ENCODE measurements around the gene BLM. TPM values are rescaled to one million over a fixed set of nuclear protein-coding genes. Genes with fewer than 3 reads are reported as not detected.

BLM gene
- total RNA-seq, 2 donors from 2014 or later, result 19.3 to 26.7 TPM

DNA sequence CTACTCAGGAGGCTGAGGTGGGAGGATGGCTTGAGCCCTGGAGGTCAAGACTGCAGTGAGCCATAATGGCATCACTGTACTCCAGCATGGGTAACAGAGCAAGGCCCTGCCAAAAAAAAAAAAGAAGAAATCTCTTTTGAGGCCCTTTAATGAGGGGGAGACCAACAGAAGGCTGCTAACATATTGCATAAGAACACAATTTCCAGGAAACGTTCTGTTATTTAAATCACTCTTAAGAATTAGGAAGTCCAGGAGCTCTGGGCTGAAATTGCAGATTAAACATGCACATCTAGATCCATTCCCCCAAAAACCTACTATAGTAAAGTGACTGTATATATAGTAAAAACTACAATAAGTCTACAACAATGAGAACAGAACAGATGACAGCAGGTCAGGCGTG lies 16.1 kb upstream of the BLM start:
- no peaks in the 10 kb centered on the region for H3K36me3 ChIP-seq
- H3K9me3 ChIP-seq, result peaks cover 0 to 12% of the 10 kb centered on the region in 2 donors
- no peak overlapping the region for H3K27ac ChIP-seq
- TF ChIP-seq, protein P1, sequence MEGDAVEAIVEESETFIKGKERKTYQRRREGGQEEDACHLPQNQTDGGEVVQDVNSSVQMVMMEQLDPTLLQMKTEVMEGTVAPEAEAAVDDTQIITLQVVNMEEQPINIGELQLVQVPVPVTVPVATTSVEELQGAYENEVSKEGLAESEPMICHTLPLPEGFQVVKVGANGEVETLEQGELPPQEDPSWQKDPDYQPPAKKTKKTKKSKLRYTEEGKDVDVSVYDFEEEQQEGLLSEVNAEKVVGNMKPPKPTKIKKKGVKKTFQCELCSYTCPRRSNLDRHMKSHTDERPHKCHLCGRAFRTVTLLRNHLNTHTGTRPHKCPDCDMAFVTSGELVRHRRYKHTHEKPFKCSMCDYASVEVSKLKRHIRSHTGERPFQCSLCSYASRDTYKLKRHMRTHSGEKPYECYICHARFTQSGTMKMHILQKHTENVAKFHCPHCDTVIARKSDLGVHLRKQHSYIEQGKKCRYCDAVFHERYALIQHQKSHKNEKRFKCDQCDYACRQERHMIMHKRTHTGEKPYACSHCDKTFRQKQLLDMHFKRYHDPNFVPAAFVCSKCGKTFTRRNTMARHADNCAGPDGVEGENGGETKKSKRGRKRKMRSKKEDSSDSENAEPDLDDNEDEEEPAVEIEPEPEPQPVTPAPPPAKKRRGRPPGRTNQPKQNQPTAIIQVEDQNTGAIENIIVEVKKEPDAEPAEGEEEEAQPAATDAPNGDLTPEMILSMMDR (IDR thresholded peaks at IDR 0.05), result no peak
- no peak overlapping the region for H3K4me3 ChIP-seq
- no peaks in the 10 kb centered on the region for H3K4me1 ChIP-seq
- DNase-seq (ENCODE audit: low spot score), result no peak
- H3K27me3 ChIP-seq, result no peaks in the 10 kb centered on the region

DNA sequence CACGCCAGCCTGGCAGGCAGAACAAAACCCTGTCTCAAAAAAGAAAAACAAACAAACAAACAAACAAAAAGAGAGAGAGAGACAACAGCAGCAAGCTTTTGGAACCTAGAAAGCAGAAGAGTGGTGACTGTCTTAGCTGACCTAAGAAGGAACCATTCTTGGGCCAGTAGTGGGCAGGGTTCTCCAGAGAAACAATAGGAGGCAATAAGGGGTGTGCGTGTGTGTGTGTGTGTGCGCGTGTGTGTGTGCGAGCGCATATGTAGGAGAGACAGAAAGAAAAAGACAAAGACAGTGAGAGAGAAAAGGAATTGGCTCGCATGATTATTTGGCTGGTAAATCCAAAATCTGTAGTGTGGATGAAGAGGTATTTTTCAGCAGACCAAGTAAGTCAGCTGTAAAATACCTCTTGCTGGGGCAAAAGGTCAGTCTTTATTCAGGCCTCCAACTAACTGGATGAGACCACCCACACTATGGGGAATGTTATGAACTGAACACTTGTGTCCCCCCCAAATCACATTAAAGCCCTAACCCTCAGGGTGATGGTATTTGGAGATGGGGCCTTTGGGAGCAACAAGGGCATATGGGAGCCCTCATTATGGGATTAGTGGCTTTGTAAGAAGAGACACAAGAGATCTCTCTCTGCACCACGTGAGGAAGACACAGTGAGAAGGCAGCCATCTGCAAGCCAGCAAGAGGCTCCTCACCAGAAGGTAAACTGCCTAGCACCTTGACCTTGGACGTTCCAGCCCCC lies 15.1 kb upstream of the BLM start:
- Histone ChIP-seq H3K27me3 (no peaks in the 10 kb centered on the region), H3K4me3 (no peak overlapping the region), H3K36me3 (no peaks in the 10 kb centered on the region), H3K4me1 (peaks cover 0 to 5% of the 10 kb centered on the region in 2 donors), H3K27ac (no peak overlapping the region), H3K9me3 (peaks cover 0 to 12% of the 10 kb centered on the region in 2 donors)
- DNase-seq (ENCODE audit: low spot score), result no peak
- TF ChIP-seq, protein P1 (IDR thresholded peaks at IDR 0.05), result no peak

DNA sequence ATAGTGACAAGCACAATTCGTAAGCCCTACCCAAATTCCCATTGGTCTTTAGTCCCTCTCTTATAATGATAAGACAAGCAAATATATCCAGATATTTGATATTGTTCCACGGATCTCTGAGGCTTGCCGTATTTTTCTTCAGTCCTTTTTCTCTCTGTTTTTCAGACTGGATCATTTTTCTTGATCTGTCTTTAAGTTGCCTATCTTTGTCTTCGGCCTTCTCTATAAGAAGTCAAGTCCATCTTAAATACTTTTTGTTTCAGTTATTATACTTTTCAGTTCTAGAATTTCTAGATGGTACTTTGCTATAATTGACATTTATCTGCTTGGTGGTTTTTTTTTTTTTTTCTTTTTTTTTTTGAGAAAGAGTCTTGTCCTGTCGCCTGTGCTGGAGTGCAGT lies 13.7 kb upstream of the BLM start:
- TF ChIP-seq, protein P1 (IDR thresholded peaks at IDR 0.05), result no peak
- DNase-seq (ENCODE audit: low spot score), result no peak
- H3K4me3 ChIP-seq, result no peak overlapping the region
- no peak overlapping the region for H3K27ac ChIP-seq
- H3K4me1 ChIP-seq, result peaks cover 0 to 5% of the 10 kb centered on the region in 2 donors
- H3K9me3 ChIP-seq, result peaks cover 0 to 12% of the 10 kb centered on the region in 2 donors
- H3K27me3 ChIP-seq, result no peaks in the 10 kb centered on the region
- H3K36me3 ChIP-seq, result no peaks in the 10 kb centered on the region

DNA sequence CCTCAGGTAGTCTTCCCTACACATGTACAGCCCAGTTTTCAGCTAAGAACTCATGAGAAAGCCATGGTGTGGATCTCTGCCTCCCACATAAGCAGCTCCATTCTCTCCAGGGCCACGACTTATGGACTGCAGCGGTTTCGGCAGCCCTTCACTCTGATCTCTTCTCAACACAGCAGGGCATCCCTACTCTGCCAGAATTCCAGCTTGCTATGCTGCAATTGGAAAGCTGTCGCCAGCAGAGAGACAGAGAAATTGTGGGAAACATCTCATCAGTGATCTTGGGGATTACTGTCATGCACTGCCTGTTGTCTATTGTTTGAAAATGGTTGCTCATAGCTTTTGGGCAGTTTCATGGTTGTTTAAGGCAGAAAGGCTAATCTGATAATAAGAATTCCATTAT lies 11.9 kb upstream of the BLM start:
- Histone ChIP-seq H3K27ac (no peak overlapping the region), H3K4me3 (no peak overlapping the region), H3K27me3 (no peaks in the 10 kb centered on the region), H3K9me3 (peaks cover 0 to 12% of the 10 kb centered on the region in 2 donors), H3K4me1 (peaks cover 0 to 5% of the 10 kb centered on the region in 2 donors), H3K36me3 (no peaks in the 10 kb centered on the region)
- TF ChIP-seq, protein P1 (IDR thresholded peaks at IDR 0.05), result no peak
- no peak for DNase-seq (ENCODE audit: low spot score)

DNA sequence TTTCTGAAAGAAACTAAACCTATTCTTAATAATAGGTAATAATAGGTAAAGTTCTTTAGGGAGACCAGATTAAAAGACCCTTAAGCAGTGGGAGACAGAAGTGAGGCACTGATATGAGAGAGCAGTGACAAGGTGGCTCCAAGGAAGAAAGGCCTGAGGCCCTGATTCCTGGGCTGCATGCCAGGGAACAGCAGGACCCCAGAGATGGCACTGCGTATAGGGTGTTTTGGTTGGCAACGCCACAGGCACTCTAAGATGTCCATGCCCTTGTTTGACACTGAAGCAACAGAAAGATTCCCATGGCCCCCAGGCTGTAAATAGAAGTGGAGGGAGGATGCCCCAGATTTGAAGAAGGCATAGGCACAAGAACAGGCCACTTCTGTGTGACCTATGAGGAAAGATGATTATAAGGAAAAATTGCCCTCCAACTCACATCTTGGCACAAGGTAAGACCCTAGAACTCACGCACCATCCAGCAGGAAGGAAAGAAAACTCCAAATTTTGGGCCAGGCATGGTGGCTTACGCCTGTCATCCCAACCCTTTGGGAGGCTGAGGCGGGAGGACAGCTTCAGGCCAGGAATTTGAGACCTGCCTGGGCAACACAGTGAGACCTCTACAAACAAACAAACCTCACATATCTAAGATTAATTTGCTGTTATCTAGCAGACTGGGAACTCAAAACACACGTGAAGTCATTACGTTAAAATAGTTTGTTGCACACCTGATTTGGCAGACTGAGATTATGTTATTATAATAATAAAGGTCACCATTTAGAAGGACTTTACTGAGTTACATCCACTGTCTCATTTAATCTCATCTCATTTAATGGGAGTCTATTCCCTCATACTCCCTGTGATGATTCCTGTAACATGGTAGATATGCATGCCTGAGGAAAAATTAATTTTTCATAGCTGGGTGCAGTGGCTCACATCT lies 10.5 kb upstream of the BLM start:
- Histone ChIP-seq H3K9me3 (peaks cover 0 to 12% of the 10 kb centered on the region in 2 donors), H3K27me3 (no peaks in the 10 kb centered on the region), H3K4me3 (no peak overlapping the region), H3K27ac (no peak overlapping the region), H3K36me3 (no peaks in the 10 kb centered on the region), H3K4me1 (peaks cover 0 to 5% of the 10 kb centered on the region in 2 donors)
- no peak for DNase-seq (ENCODE audit: low spot score)
- TF ChIP-seq, protein P1 (IDR thresholded peaks at IDR 0.05), result no peak

Data from right atrium auricular region (tissue), 2 donors.